ENCODE measurements around the gene MGLL.

DNA sequence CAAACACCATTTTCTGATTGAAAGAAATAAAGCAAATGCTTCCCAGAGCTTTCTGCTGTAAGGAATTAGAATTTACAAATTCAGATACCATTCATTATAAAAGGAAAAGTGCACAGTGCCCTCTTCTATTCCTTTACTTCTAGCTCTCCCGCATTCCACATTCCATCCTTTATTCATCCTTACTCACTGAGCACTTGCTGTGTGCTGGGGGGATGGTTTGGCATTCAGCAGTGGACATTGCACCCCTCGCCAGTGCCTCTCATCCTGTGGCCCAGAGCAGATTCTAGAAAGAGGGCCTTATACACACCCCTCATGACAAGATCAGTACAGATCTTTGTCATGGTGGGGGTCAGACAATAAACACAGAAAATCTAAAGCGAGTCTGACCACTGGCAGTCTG, 73.0 kb downstream of the MGLL start:
- TF ChIP-seq GABPA (IDR thresholded peaks at IDR 0.05 in 1 of 2, conservative IDR thresholded peaks at IDR 0.05 in 1 of 2) (no peak), YY1 (IDR thresholded peaks at IDR 0.05) (no peak), FOXA1 (IDR thresholded peaks at IDR 0.05) (no peak)
- TF ChIP-seq, protein P1, sequence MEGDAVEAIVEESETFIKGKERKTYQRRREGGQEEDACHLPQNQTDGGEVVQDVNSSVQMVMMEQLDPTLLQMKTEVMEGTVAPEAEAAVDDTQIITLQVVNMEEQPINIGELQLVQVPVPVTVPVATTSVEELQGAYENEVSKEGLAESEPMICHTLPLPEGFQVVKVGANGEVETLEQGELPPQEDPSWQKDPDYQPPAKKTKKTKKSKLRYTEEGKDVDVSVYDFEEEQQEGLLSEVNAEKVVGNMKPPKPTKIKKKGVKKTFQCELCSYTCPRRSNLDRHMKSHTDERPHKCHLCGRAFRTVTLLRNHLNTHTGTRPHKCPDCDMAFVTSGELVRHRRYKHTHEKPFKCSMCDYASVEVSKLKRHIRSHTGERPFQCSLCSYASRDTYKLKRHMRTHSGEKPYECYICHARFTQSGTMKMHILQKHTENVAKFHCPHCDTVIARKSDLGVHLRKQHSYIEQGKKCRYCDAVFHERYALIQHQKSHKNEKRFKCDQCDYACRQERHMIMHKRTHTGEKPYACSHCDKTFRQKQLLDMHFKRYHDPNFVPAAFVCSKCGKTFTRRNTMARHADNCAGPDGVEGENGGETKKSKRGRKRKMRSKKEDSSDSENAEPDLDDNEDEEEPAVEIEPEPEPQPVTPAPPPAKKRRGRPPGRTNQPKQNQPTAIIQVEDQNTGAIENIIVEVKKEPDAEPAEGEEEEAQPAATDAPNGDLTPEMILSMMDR (IDR thresholded peaks at IDR 0.05; ENCODE audit: low read depth, low read length, missing input control), result no peak
- TF ChIP-seq, protein P2, sequence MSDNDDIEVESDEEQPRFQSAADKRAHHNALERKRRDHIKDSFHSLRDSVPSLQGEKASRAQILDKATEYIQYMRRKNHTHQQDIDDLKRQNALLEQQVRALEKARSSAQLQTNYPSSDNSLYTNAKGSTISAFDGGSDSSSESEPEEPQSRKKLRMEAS (IDR thresholded peaks at IDR 0.05), result no peak
